Stimulated activated CD4-positive, alpha-beta T cell treated with anti-CD3 and anti-CD28 coated beads, TNF-alpha, amount 100 ng/mL, for 24 hours (primary cell): ENCODE measurements around the gene EYA2.
"Not testable (repeated sequence)": the region's sequence is repeated elsewhere in the genome, so short reads cannot be mapped to it uniquely, and the experiment has no call there.

ENCODE experiments used
- DNase-seq, 3 experiments: peaks; one replicate each; pipeline ENCODE4 v3.0.0-alpha.2; 2020; ENCODE audit warnings: low read depth in 3 of 3

EYA2 gene

GRCh38 chr20:46894579-46894958, at the start of gene EYA2:
EYA2 (plus strand) TSS chr20:46894843; CDS start chr20:46990011, 95,168 bp downstream.
- DNase-seq: no peak

- no peak for DNase-seq
Measured at GRCh38 chr20:46844965-46845364, 49.7 kb upstream of the EYA2 start.

GRCh38 chr20:46849269-46849668, 45.4 kb upstream of the EYA2 start:
- no peak for DNase-seq

- DNase-seq: no peak
Measured at GRCh38 chr20:46849751-46850150, 44.9 kb upstream of the EYA2 start.

- DNase-seq: no peak
Measured at GRCh38 chr20:46850416-46850815, 44.2 kb upstream of the EYA2 start.

- DNase-seq: no peak
Measured at GRCh38 chr20:46850896-46851295, 43.7 kb upstream of the EYA2 start.

GRCh38 chr20:46851746-46852145, 42.9 kb upstream of the EYA2 start:
- no peak for DNase-seq

GRCh38 chr20:46852313-46852712, 42.3 kb upstream of the EYA2 start:
- no peak for DNase-seq

- no peak for DNase-seq
Measured at GRCh38 chr20:46853926-46854325, 40.7 kb upstream of the EYA2 start.

GRCh38 chr20:46857061-46857831, 37.4 kb upstream of the EYA2 start:
- no peak for DNase-seq

GRCh38 chr20:46865824-46866223, 28.8 kb upstream of the EYA2 start:
- no peak for DNase-seq

- no peak for DNase-seq
Measured at GRCh38 chr20:46870041-46870440, 24.6 kb upstream of the EYA2 start.

GRCh38 chr20:46872328-46873211, 22.1 kb upstream of the EYA2 start:
- DNase-seq: no peak

GRCh38 chr20:46875059-46875458, 19.6 kb upstream of the EYA2 start:
- DNase-seq: no peak

GRCh38 chr20:46879386-46879785, 15.3 kb upstream of the EYA2 start:
- DNase-seq: no peak

- not testable (repeated sequence) for DNase-seq
Measured at GRCh38 chr20:46879963-46880362, 14.7 kb upstream of the EYA2 start.

GRCh38 chr20:46883892-46884291, 10.8 kb upstream of the EYA2 start:
- DNase-seq: no peak

- DNase-seq: no peak
Measured at GRCh38 chr20:46890682-46891081, 4.0 kb upstream of the EYA2 start.

GRCh38 chr20:46893051-46893450, 1.6 kb upstream of the EYA2 start:
- DNase-seq: no peak

GRCh38 chr20:46893877-46894578, 615 bp upstream of the EYA2 start:
- no peak for DNase-seq

- no peak for DNase-seq
Measured at GRCh38 chr20:46894971-46895905, 595 bp downstream of the EYA2 start.
